Activated naive CD4-positive, alpha-beta T cell (primary cell): Measurements from ENCODE around the gene IDUA.
"Not testable (repeated sequence)": the region's sequence is repeated elsewhere in the genome, so short reads cannot be mapped to it uniquely, and the experiment has no call there.

Experiments used
- DNase-seq, 4 experiments: peaks; one replicate each; lab custom pipeline; 2025; lab: John Stamatoyannopoulos, UW

IDUA gene

DNA sequence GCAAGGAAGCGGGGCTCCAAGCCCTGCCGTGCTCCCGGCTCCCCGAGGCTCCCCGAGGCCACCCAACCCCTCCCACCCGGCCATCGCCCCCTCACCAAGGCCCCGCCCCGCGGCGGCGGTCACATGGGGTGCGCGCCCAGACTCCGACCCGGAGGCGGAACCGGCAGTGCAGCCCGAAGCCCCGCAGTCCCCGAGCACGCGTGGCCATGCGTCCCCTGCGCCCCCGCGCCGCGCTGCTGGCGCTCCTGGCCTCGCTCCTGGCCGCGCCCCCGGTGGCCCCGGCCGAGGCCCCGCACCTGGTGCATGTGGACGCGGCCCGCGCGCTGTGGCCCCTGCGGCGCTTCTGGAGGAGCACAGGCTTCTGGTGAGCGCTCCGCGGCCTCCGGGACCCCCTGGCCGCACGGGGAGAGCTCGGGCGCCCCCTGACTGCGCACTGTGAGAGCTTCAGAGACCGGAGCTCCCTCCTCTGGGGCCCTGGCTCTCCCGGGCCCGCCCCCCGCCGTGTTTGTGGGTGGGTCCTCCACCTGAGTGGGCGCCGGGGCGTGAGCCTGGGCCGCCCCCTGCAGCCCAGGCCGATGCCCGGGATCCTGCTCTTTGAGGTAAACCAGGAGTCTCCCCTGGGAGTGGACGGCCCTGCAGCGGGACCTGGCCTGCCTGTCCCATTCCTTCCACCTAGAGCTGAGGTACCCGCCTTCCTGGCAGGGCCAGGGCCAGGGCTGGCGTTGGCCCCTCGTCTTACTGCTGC is at the start of gene IDUA:
Gene IDUA, plus strand, starts transcription at position 166 of the 745 bp plus-strand sequence. Its CDS starts 41 bp downstream, at position 207.
- peak; percentile 55 to 84 (median 64) for DNase-seq

DNA sequence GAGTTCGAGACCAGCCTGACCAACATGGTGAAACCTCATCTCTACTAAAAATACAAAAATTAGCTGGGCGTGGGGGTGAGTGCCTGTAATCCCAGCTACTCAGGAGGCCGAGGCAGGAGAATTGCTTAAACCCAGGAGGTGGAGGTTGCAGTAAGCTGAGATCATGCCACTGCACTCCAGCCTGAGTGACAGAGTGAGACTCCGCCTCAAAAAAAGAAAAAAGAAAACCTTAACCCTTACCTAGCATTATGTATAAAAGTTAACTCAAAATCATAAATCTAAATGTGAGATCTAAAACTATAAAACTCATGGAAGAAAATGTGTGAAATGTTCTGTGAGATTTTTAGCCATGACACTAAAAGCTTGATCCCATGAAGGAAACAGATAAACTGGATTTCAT is 47.3 kb upstream of the IDUA start:
- not testable (repeated sequence) for DNase-seq

- DNase-seq: no peak
Measured at GRCh38 chr4:945274-946102, 41.4 kb upstream of the IDUA start.

DNA sequence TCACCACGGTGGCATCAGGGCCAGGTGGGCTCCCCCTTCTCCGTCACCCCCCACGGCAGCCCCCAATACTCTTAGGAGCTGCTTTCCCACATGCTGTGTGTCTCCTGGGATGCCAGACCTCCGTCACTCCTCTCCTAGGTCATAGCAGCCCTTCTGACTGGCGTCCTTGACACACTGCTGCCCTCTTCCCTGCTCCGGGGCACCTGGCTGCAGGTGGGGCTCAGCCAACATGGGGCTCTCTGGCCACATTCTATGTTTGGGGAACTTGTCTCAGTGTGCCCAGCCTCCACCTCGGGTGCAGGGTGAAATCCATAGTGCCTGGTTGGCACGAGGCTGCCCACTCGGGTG is 40.8 kb upstream of the IDUA start:
- no peak for DNase-seq

GRCh38 chr4:946517-947471 is 40.0 kb upstream of the IDUA start:
- DNase-seq: no peak

GRCh38 chr4:947491-947971 is 39.3 kb upstream of the IDUA start:
- no peak for DNase-seq

- DNase-seq: no peak
Measured at GRCh38 chr4:948101-948935, 38.5 kb upstream of the IDUA start.

- no peak for DNase-seq
Measured at GRCh38 chr4:948936-949300, 37.9 kb upstream of the IDUA start.

- DNase-seq: no peak
Measured at GRCh38 chr4:949656-950055, 37.2 kb upstream of the IDUA start.

GRCh38 chr4:950136-951020 is 36.5 kb upstream of the IDUA start:
- DNase-seq: no peak

DNA sequence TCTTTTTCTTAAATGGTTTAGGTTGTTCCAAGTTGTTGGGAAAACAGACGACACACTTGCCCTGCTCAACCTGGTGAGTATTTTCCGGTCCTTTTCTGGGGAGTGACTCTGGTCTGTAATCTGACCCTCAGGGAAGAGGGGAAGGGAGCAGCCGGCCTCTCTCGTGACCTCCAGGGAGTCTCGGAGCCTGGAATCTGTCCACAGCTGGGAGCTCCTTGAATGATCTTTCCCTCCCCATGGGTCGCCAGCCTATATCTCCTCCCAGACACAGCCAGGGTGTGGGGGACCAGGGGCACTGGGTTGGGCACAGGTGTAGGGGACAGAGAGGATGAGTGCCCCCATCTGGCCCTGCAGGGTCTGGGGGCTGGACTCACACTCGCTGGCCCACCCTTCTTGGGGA is 35.7 kb upstream of the IDUA start:
- no peak for DNase-seq

- DNase-seq: no peak
Measured at GRCh38 chr4:951594-952468, 35.0 kb upstream of the IDUA start.

GRCh38 chr4:952881-953573 is 33.8 kb upstream of the IDUA start:
- no peak for DNase-seq

DNA sequence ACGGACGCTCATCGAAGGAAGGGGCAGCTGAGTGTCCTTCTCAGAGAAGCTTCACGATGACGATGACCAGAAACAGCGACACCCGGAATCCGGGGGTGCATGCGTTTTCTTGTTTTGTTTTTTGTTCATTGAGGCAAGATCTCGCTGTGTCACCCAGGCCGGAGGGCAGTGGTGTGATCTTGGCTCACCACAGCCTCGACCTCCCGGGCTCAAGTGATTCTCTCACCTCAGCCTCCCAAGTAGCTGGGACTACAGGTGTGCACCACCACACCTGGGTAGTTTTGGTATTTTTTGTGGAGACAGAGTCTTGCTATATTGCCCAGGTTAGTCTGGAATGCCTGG is 33.3 kb upstream of the IDUA start:
- DNase-seq: no peak

- DNase-seq: no peak
Measured at GRCh38 chr4:954211-955020, 32.4 kb upstream of the IDUA start.

GRCh38 chr4:955161-955921 is 31.5 kb upstream of the IDUA start:
- no peak for DNase-seq

DNA sequence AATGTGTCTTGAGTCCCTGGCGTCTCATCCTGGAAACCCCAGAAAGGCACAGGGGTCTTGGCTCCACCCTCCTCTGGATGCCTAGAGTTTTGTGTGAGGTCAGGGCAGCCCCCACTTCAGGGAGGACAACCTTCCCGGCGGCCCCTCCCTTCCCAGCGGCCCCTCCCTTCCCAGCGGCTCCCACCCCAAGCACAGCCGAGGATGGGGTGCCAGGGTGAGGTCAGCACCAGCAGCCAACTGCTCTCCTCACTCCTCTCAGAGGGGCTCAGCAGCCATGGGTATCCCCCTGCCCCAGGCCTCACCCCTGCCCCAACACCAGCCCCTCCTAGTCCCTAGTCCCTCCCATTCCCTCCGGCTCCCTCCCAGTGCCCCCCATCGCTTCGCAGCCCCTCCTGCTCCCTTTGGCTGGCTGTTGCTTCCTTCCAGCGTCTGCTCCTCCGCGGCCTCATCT is 30.9 kb upstream of the IDUA start:
- DNase-seq: no peak
